VCaP (cell line): ENCODE data around the gene SHISA6.

Experiments used
- H3K27ac ChIP-seq: fragments of 450-650 bp; 2 replicates; pipeline ENCODE4 v1.5.1; 2017
- CTCF ChIP-seq: fragments of 450-650 bp; conservative IDR thresholded peaks from 2 replicates; pipeline ENCODE4 v1.5.1; 2017; ENCODE audit warnings: mild to moderate bottlenecking, moderate library complexity

Gene SHISA6

GRCh38 chr17:11404431-11405276 lies 163.6 kb downstream of the SHISA6 start:
- no peak overlapping the region for H3K27ac ChIP-seq
- no peak for TF ChIP-seq CTCF

DNA sequence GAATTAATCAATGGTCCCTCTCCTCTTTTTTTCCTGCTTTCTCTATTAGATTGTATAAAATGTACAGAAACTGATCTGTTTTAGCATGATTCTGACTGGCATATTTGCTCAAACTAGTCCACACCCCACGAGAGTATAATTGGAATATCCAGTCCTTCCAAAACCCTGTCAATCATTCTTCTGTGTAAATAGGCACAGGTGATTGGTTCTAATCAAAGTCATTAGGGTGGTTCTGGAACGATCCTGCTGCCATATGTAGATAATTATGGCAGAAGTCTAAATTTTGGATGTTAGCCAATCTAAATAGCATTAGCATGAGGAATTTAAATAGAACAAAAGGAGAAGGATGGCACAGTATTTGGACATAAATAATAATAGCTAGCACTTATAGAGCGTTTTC lies 165.7 kb downstream of the SHISA6 start:
- no peak for TF ChIP-seq CTCF
- no peak overlapping the region for H3K27ac ChIP-seq

- no peak for TF ChIP-seq CTCF
- H3K27ac ChIP-seq, result no peak overlapping the region
These were observed 171.6 kb downstream of the SHISA6 start for GRCh38 chr17:11412654-11413053.

GRCh38 chr17:11418342-11418741 lies 177.3 kb downstream of the SHISA6 start:
- no peak overlapping the region for H3K27ac ChIP-seq
- TF ChIP-seq CTCF, result no peak

- H3K27ac ChIP-seq, result no peak overlapping the region
- TF ChIP-seq CTCF, result no peak
These were observed 189.7 kb downstream of the SHISA6 start for GRCh38 chr17:11430751-11431150.

DNA sequence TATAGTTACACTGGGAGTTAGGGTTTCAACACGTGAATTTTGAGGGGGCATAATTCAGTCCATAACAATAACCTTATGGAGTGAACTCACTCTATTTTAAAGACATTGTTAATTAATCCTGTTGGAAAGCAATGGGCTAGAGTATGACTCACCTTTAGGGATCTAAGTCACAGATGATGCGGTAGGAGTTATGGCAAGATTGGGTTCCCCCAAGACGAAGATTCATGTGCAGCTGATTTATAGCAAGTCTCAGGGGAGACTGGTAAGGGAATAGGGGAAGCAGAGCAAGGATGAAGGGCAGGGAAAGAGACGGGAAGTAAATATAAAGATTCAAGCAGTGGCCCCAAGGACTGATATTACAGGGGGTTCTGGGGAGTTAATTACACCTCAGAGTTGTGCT lies 197.7 kb downstream of the SHISA6 start:
- no peak for TF ChIP-seq CTCF
- no peak overlapping the region for H3K27ac ChIP-seq

- TF ChIP-seq CTCF, result no peak
These were observed 200.0 kb downstream of the SHISA6 start for GRCh38 chr17:11441004-11441403.

More at GRCh38 chr17:11441004-11441403, 200.0 kb downstream of the SHISA6 start:
- H3K27ac ChIP-seq, result no peak overlapping the region
